ENCODE measurements around the gene RAI14. TPM values are rescaled to one million over a fixed set of nuclear protein-coding genes. Genes with fewer than 3 reads are reported as not detected.
"Not testable (repeated sequence)": the region's sequence is repeated elsewhere in the genome, so short reads cannot be mapped to it uniquely, and the experiment has no call there.

RAI14 gene
- total and polyA plus RNA-seq, 4 experiments from 2014 or later: 0.15 to 2.6 (median 2.1) TPM

DNA sequence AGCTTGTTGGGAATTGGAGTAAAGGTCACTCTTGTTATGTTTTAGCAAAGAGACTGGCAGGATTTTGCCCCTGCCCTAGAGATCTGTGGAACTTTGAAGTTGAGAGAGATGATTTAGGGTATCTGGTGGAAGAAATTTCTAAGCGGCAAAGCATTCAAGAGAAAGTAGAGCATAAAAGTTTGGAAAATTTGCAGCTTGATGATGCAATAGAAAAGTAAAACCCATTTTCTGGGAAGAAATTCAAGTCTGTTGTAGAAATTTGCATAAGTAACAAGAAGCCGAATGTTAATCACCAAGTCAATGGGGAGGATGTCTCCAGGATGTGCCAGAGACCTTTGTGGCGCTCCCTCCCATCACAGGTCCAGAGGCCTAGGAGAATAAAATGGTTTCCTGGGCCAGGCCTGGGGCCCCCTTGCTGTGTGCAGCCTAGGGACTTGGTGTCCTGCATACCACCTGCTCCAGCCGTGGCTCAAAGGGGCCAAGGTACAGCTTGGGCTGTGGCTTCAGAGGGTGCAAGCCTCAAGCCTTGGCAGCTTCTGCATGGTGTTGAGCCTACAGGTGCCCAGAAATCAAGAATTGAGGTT is 71.1 kb downstream of the RAI14 start:
- H3K9me3 Mint-ChIP-seq; H3K4me3 Mint-ChIP-seq; H3K27me3 ChIP-seq (ENCODE audit: insufficient read depth, low read length); CTCF ChIA-PET (ENCODE audit: partially characterized antibody); H3K4me1 Mint-ChIP-seq; H3K27ac ChIP-seq (ENCODE audit: low read depth, low read length); H3K4me3 ChIP-seq (ENCODE audit: low read length in 2 of 2); DNase-seq; H3K9me3 ChIP-seq (ENCODE audit: control insufficient read depth in 1 of 2, low read length in 2 of 2); H3K4me1 ChIP-seq (ENCODE audit: insufficient read depth, low read length); H3K36me3 ChIP-seq (ENCODE audit: insufficient read depth, low read length); H3K36me3 Mint-ChIP-seq; POLR2A ChIA-PET (ENCODE audit: partially characterized antibody); H3K27ac Mint-ChIP-seq; H3K27me3 Mint-ChIP-seq; intact Hi-C loops (cut with micrococcal nuclease): not testable (repeated sequence)

DNA sequence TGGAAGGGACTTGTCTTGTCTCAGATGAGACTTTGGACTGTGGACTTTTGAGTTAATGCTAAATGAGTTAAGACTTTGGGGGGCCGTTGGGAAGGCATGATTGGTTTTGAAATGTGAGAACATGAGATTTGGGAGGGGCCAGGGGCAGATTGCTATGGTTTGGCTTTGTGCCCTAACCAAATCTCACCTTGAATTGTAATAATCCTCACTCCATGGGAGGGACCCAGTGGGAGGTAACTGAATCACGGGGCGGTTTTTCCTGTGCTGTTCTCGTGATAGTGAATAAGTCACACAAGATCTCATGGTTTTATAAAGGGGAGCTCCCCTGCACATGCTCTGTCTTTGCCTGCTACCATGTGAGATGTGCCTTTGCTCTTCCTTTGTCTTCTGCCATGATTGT is 72.1 kb downstream of the RAI14 start:
- ChIA-PET POLR2A (ENCODE audit: partially characterized antibody) (no interaction called here), CTCF (ENCODE audit: partially characterized antibody) (no interaction called here)
- H3K9me3 Mint-ChIP-seq: peaks cover 0 to 6% (median 5%) of the 10 kb centered on the region in 8 donors
- intact Hi-C loops (cut with micrococcal nuclease): no loop called here
- no peak for DNase-seq
- H3K4me3 Mint-ChIP-seq: no peak overlapping the region
- Histone ChIP-seq H3K36me3 (ENCODE audit: insufficient read depth, low read length) (no peaks in the 10 kb centered on the region), H3K27me3 (ENCODE audit: insufficient read depth, low read length) (no peaks in the 10 kb centered on the region), H3K4me1 (ENCODE audit: insufficient read depth, low read length) (no peaks in the 10 kb centered on the region), H3K4me3 (ENCODE audit: low read length in 2 of 2) (no peak overlapping the region), H3K9me3 (ENCODE audit: control insufficient read depth in 1 of 2, low read length in 2 of 2) (no peaks in the 10 kb centered on the region), H3K27ac (ENCODE audit: low read depth, low read length) (no peak overlapping the region)
- H3K27me3 Mint-ChIP-seq: peaks cover 1 to 5% of the 10 kb centered on the region in 2 donors
- peaks cover 0 to 3% of the 10 kb centered on the region in 2 donors for H3K36me3 Mint-ChIP-seq
- no peak overlapping the region for H3K27ac Mint-ChIP-seq
- no peaks in the 10 kb centered on the region for H3K4me1 Mint-ChIP-seq

DNA sequence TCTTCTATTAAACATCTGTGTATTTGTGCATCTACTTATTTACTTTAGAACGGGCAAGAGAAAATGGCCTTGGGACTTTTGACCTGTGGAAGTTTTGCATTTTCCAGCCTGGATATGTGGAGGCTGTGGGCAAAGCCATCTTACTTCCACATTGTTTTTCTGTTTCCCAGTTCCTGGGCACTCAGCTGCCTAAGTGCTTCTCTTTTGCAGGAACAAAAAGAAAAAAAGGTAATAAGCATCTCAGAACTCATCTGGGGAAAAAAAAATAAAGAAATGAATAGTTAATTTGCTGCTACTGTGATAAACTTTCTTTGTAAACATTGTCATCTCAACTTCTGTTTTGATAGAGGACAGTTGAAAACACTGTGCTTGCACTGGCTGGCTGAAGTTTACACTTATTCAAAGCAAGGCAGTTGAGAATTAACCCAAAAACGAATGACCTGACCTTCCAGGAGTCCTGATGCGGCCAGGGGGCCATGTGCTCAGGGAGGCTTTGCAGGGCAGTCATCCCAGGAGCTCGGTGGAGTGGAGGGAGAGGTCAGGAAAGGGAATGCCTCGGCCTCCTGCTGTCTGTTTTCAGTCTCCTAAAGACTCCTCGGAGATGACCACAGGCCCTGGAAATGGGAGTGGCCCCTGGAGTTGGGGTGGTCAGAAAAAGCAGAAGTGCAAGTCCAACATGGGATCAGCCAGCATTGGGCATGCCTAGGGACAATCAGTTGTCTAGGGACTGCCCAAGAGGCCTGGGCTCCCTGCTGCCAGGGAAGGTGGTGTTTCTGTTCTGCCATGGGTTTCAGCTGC is 75.5 kb downstream of the RAI14 start:
- no peak for DNase-seq
- ChIA-PET POLR2A (ENCODE audit: partially characterized antibody) (no interaction called here), CTCF (ENCODE audit: partially characterized antibody) (no interaction called here)
- H3K4me1 Mint-ChIP-seq: no peaks in the 10 kb centered on the region
- Histone ChIP-seq H3K27ac (ENCODE audit: low read depth, low read length) (no peak overlapping the region), H3K4me1 (ENCODE audit: insufficient read depth, low read length) (no peaks in the 10 kb centered on the region), H3K9me3 (ENCODE audit: control insufficient read depth in 1 of 2, low read length in 2 of 2) (no peaks in the 10 kb centered on the region), H3K27me3 (ENCODE audit: insufficient read depth, low read length) (no peaks in the 10 kb centered on the region), H3K4me3 (ENCODE audit: low read length in 2 of 2) (no peak overlapping the region), H3K36me3 (ENCODE audit: insufficient read depth, low read length) (no peaks in the 10 kb centered on the region)
- no peaks in the 10 kb centered on the region for H3K36me3 Mint-ChIP-seq
- peaks cover 0 to 6% (median 3%) of the 10 kb centered on the region in 8 donors for H3K9me3 Mint-ChIP-seq
- H3K27me3 Mint-ChIP-seq: peaks cover 0 to 6% of the 10 kb centered on the region in 2 donors
- H3K4me3 Mint-ChIP-seq: no peak overlapping the region
- intact Hi-C loops (cut with micrococcal nuclease): no loop called here
- H3K27ac Mint-ChIP-seq: no peak overlapping the region

DNA sequence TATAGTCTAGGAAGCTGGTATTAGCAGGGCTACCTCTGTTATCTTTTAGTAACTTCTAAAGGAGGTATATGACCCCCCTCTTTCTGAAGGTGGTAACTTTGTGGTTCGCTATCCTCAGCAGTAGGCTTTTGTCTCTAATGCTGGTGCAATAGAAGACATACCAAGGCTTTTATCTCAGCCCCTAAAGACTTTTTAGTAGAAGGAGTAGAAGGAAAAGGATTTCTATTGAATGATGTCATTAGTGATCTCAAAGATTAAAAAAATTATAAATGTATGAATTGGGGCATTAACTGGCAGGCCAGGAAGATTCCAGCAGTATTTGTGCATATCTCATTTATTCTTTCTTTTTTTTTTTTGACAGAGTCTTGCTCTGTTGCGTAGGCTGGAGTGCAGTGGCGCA is 78.2 kb downstream of the RAI14 start:
- intact Hi-C loops (cut with micrococcal nuclease): no loop called here
- H3K4me3 Mint-ChIP-seq: no peak overlapping the region
- no peaks in the 10 kb centered on the region for H3K36me3 Mint-ChIP-seq
- H3K27me3 Mint-ChIP-seq: peaks cover 0 to 2% of the 10 kb centered on the region in 2 donors
- CTCF ChIA-PET (ENCODE audit: partially characterized antibody): no interaction called here
- no peak overlapping the region for H3K4me3 ChIP-seq (ENCODE audit: low read length in 2 of 2)
- POLR2A ChIA-PET (ENCODE audit: partially characterized antibody): no interaction called here
- no peak overlapping the region for H3K27ac ChIP-seq (ENCODE audit: low read depth, low read length)
- H3K4me1 Mint-ChIP-seq: no peaks in the 10 kb centered on the region
- no peaks in the 10 kb centered on the region for H3K9me3 ChIP-seq (ENCODE audit: control insufficient read depth in 1 of 2, low read length in 2 of 2)
- H3K27me3 ChIP-seq (ENCODE audit: insufficient read depth, low read length): no peaks in the 10 kb centered on the region
- no peak overlapping the region for H3K27ac Mint-ChIP-seq
- H3K4me1 ChIP-seq (ENCODE audit: insufficient read depth, low read length): no peaks in the 10 kb centered on the region
- H3K9me3 Mint-ChIP-seq: no peaks in the 10 kb centered on the region
- H3K36me3 ChIP-seq (ENCODE audit: insufficient read depth, low read length): no peaks in the 10 kb centered on the region
- no peak for DNase-seq

DNA sequence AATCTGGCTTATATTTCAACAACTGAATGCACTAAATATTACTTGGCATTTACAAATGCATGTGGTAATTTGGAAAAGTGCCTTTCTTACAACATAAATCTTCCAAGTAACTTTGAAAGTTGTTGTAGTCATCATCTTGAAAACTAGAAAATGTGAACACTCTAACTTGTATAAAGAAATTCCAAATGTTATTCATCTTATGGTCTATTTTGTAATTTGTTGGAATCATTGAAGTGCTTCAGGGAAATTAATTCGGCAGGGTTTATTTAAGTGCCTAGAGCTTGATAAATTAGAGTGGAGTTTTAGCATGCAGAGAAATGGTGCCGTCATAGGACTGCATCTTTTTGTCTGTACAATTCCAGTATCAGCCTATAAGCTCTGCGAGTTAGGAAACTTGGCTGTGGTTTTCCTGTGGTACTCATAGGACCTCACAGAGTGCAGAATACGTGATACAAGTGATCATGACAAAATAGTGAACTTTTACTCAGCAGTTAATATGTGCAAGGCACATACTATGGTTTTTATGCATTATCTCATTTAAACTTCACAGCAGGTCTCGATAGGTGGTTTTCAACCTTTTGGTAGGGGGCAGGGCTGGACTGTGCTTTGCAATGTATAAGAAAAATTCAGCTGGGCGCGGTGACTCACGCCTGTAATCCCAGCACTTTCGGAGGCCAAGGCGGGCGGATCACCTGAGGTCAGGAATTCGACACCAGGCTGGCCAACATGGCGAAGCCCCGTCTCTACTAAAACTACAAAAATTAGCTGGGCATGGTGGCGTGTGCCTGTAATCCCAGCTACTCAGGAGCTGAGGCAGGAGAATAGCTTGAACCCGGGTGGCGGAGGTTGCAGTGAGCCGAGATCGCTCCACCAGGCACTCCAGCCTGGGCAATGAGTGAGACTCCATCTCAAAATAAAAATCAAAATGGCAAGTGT is 79.6 kb downstream of the RAI14 start:
- POLR2A ChIA-PET (ENCODE audit: partially characterized antibody): no interaction called here
- H3K9me3 Mint-ChIP-seq: no peaks in the 10 kb centered on the region
- no peak overlapping the region for H3K4me3 ChIP-seq (ENCODE audit: low read length in 2 of 2)
- no peaks in the 10 kb centered on the region for H3K4me1 Mint-ChIP-seq
- CTCF ChIA-PET (ENCODE audit: partially characterized antibody): no interaction called here
- peaks cover 0 to 2% of the 10 kb centered on the region in 2 donors for H3K27me3 Mint-ChIP-seq
- H3K27ac ChIP-seq (ENCODE audit: low read depth, low read length): no peak overlapping the region
- H3K4me1 ChIP-seq (ENCODE audit: insufficient read depth, low read length): no peaks in the 10 kb centered on the region
- no peak for DNase-seq
- intact Hi-C loops (cut with micrococcal nuclease): no loop called here
- no peaks in the 10 kb centered on the region for H3K27me3 ChIP-seq (ENCODE audit: insufficient read depth, low read length)
- H3K36me3 ChIP-seq (ENCODE audit: insufficient read depth, low read length): no peaks in the 10 kb centered on the region
- no peaks in the 10 kb centered on the region for H3K36me3 Mint-ChIP-seq
- no peaks in the 10 kb centered on the region for H3K9me3 ChIP-seq (ENCODE audit: control insufficient read depth in 1 of 2, low read length in 2 of 2)
- no peak overlapping the region for H3K4me3 Mint-ChIP-seq
- H3K27ac Mint-ChIP-seq: no peak overlapping the region

DNA sequence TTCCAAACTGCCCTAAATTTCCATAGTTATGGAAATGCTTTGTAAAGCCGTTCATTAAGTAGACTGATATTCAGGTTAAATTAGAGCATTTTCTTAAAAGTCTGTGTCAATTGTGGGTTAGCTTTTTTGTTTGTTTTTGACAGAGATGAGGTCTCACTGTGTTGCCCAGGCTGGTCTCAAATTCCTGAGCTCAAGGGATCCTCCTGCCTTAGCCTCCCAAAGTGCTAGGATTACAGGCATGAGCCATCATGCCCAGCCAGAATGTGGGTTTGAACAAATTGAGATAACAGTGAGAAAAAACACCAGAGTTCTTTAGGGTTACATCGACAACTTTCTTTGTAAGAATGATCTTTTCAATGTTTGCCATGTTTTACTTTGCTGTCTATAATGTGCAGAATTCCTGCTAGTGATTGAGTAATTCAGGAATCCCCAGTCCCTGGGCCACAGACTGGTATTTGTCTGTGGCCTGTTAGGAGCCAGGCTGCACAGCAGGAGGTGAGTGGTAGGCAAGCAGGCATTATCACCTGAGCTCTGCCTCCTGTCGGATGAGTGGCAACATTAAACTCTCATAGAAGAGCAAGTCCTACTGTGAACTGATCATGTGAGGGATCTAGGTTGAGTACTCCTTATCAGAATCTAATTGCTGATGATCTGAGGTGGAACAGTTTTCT is 80.5 kb downstream of the RAI14 start:
- Mint-ChIP-seq H3K36me3 (no peaks in the 10 kb centered on the region), H3K4me1 (no peaks in the 10 kb centered on the region), H3K27me3 (peaks cover 0 to 2% of the 10 kb centered on the region in 2 donors), H3K4me3 (no peak overlapping the region), H3K9me3 (peaks cover 0 to 2% (median 0%) of the 10 kb centered on the region in 8 donors), H3K27ac (no peak overlapping the region)
- Histone ChIP-seq H3K4me1 (ENCODE audit: insufficient read depth, low read length) (no peaks in the 10 kb centered on the region), H3K36me3 (ENCODE audit: insufficient read depth, low read length) (no peaks in the 10 kb centered on the region), H3K9me3 (ENCODE audit: control insufficient read depth in 1 of 2, low read length in 2 of 2) (no peaks in the 10 kb centered on the region), H3K27me3 (ENCODE audit: insufficient read depth, low read length) (no peaks in the 10 kb centered on the region), H3K4me3 (ENCODE audit: low read length in 2 of 2) (no peak overlapping the region), H3K27ac (ENCODE audit: low read depth, low read length) (no peak overlapping the region)
- ChIA-PET POLR2A (ENCODE audit: partially characterized antibody) (interaction anchor here (0.8 kb wide), 1 partner anchor 112 kb away, joined by 3 read pairs; no protein-coding TSS in a partner anchor), CTCF (ENCODE audit: partially characterized antibody) (no interaction called here)
- no peak for DNase-seq
- intact Hi-C loops (cut with micrococcal nuclease): no loop called here

DNA sequence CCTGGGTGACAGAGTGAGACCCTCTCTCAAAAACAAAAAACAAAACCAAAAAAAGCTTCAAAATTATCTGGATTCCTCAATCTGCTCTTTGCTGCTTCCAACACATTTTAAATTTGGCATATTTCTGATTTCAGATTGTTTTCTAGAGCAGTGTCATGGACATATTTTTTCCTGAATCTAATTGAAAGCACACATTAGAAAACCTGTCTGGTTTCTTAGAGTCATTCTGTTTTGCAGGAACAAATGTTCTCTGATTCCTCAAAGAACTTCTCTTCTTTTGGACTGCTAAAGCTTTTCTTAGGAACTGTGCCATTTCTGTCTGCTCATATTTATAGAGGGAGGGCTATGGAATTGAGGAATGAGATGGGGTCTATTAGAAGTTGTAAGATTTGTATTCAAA is 81.6 kb downstream of the RAI14 start:
- Mint-ChIP-seq H3K27me3 (peaks cover 0 to 2% of the 10 kb centered on the region in 2 donors), H3K4me1 (no peaks in the 10 kb centered on the region), H3K27ac (no peak overlapping the region), H3K9me3 (peaks cover 0 to 4% (median 0%) of the 10 kb centered on the region in 8 donors), H3K36me3 (no peaks in the 10 kb centered on the region), H3K4me3 (no peak overlapping the region)
- DNase-seq: no peak
- intact Hi-C loops (cut with micrococcal nuclease): no loop called here
- ChIA-PET POLR2A (ENCODE audit: partially characterized antibody) (no interaction called here), CTCF (ENCODE audit: partially characterized antibody) (no interaction called here)
- Histone ChIP-seq H3K27me3 (ENCODE audit: insufficient read depth, low read length) (no peaks in the 10 kb centered on the region), H3K4me1 (ENCODE audit: insufficient read depth, low read length) (no peaks in the 10 kb centered on the region), H3K36me3 (ENCODE audit: insufficient read depth, low read length) (no peaks in the 10 kb centered on the region), H3K27ac (ENCODE audit: low read depth, low read length) (no peak overlapping the region), H3K9me3 (ENCODE audit: control insufficient read depth in 1 of 2, low read length in 2 of 2) (no peaks in the 10 kb centered on the region), H3K4me3 (ENCODE audit: low read length in 2 of 2) (no peak overlapping the region)
